Occipital lobe (tissue), 2 donors: ENCODE measurements around the gene CBFA2T2. TPM values are rescaled to one million over a fixed set of nuclear protein-coding genes. Genes with fewer than 3 reads are reported as not detected.

Experiments
- DNase-seq: peaks from one replicate; lab custom pipeline; 2025; lab: John Stamatoyannopoulos, UW
- total RNA-seq: library from RNA; depleted of rRNA; stranded (reverse); fragments of >200 nt; gene quantifications from one replicate; pipeline ENCODE4 v1.2.3, GENCODE V29; 2014

The CBFA2T2 gene
- total RNA-seq, 1 donor from 2014 or later: 24.3 TPM

DNA sequence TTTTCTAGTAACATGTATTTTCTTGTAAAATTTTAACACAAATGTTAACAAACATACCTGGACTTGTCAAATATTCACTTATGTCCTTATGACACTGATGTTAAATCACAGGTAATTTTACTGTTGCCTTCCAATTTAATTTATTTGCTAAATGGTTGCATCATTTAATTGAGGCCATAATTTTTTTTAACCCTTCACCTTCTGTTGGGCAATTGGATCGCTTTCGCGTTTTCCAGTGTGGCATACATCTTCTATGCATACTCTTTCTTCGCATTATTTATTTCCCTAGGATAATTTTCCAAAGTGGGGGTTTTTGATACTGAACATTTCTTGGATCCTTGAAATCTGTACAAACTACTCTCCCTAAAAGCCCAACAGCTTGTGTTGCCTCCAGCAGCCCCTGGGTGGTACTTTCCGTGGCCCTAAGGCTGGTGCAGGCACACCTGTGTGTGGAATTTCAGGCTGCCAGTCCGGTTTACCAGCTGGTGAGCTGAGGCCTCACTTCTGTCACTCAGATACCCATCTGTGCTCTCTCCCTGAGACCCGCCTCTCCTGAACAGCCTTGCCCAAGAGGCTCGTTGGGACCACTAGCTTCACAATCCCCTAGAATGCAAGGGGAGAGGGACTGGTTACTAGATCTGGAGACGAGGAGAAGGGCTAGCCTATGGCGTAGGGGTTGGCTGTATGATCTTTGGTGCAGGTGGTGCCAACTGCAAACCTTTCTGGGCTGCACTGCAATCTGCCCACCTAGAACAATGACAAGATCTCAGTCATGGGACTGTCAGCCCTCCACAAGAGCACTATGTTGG lies 161.1 kb downstream of the CBFA2T2 start:
- DNase-seq: no peak

DNA sequence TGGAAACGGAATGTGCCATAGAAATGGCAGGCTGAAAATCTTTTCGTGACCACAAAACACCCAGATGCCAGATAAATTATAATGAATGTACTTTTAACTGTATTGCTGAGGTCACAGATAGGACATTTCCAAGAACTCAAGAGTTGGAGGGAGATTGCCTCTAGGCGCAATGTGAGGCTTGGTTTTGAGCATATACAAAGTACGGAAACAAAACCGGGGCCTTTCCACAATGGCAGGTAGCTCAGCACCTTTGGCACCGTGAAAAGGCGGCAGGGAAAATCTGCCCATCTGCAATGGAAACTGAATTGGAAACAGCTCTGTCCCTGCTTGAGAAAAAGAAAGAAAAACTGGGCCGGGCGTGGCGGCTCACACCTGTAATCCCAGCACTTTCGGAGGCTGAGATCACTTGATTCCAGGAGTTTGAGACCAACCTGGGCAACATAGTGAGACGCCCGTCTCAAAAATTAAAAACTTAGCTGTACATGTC lies 161.7 kb downstream of the CBFA2T2 start:
- no peak for DNase-seq

DNA sequence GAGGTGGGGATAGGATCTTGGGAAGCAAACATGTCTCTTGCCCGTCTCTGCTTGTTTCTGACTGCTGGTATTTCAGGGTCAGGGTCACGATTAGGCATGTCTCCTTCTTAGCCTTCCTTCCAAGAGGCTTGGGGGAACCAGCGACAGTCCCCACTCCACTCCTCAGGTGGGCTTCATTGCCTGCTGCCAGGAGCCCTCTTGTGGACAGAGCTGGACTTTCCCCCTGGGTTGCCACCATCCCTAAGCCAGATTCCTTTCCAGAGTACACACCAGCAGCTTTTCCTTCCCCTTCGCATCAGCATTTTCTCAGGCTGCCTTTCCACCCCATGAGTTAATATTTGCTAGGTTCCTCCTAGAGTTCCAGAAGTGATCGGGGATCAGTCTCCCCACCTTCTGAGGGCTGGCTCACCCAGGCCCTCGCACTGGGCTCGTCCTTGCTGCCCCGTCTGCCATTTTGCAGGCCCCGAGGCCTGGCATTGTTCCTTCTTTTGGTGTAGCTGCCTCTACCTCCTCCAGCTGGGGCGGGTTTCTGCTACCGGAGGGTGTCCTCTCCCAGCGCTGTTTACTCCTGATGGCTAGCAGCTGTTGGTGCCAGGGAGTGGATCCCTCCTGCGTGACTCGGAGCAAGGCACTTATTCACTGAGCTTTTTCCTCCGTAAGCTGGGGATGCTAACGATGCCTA lies 163.5 kb downstream of the CBFA2T2 start:
- peak; percentile 34 for DNase-seq

DNA sequence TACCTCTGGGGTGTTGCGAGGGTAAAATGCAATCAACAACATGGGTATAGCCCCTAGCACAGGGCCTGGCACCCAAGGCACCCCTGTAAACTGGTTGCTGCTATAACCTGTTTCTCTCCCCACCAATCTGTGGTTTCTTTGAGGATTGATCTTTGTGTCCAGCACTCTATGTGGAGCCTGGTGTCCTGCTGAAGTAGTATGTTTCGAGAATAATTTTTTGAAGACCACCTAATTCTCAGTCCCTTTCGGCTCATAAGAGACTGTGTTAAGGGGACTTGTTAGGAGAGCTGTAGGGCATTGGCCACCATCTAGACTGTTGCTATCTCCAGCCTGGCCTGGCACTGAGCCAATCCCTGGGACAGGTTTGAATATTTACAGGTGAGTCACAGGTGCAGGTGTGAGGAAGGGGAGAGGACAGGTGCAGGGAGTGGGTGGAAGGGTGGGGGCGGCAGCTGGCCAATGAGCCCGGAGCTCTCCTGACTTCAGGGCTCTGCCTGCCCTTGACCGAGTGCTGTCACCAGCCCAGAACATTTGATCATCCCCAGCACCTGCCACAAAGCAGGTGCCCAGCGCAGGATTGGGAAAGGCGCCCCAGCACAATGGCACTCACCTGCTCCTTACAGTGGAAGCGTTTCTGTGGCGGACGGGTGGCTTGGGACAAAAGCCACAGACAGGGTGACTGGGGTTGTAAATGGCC lies 164.2 kb downstream of the CBFA2T2 start:
- DNase-seq: no peak

DNA sequence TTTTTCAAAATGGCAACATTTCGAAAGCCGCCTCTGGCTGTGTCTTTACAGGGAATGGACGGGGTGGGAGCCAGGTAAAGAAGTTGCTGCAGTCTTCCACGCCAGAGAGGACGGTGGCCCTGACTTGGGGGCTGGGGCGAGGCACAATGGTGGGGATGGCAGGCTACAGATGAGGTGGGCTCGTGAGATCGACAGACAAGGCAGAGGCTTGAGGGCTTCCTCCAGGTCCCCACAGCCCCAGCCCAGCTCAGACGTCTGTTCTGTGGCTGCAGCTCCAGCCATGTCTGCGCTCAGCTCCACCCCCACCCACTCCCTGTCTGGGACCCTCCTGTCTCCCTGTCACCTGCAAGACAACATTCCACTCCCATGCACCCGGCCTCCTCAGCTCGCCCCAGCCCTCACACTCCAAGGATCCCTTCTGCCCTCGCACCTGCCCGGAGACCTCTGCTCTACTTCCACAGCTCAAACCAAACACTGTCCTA lies 164.8 kb downstream of the CBFA2T2 start:
- DNase-seq: no peak

DNA sequence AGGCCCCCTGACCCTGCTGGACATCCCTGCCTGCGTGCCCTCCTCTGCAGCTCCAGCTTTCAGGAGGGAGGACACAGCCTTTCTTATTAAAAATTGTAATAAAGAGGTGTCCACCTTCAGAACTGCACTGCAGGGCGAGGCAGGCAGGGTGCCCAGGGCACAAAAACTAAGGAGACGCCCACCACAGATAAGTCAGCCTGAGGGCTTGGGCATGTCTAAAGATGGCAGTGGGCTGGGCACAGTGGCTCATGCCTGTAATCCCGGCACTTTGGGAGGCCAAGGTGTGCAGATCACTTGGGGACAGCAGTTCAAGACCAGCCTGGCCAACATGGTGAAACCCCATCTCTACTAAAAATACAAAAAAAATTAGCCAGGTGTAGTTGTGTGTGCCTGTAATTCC lies 165.3 kb downstream of the CBFA2T2 start:
- no peak for DNase-seq

DNA sequence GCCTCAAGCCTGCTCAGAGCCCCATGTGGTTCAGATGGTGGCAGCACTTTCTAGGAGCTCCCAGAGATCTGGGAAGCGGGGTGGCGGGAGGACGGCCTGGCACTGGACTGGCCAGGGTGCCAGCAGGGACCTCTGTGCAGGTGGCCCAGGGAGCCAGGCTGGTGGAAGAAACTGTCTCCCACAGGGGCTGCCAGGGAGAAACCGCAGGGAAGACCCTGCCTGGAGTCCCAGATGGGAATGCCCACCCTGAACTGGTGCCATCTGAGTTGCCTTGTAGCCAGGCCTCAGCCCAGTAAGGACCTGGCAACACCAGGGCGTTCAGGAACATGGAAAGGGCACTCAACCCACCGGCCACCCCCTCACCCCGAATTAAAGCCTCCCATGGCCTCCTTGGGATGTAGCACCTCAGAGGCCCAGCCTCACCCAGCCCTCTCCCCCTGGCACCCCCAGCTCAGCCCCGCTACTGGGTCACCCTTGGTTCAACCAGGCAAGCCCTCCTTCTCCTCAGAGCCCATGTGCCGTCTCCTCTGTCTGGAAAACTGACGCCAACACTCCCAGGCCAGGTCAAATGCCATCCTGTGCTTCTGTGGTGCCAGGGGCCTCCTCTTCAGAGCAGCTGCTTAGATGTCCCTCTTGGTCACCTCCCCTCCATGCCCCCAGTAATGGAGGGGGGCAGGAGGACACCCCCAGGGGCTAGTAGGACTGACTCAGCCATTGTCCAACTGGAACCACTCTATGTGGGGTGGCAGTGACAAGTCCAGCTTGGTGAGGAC lies 166.3 kb downstream of the CBFA2T2 start:
- no peak for DNase-seq

DNA sequence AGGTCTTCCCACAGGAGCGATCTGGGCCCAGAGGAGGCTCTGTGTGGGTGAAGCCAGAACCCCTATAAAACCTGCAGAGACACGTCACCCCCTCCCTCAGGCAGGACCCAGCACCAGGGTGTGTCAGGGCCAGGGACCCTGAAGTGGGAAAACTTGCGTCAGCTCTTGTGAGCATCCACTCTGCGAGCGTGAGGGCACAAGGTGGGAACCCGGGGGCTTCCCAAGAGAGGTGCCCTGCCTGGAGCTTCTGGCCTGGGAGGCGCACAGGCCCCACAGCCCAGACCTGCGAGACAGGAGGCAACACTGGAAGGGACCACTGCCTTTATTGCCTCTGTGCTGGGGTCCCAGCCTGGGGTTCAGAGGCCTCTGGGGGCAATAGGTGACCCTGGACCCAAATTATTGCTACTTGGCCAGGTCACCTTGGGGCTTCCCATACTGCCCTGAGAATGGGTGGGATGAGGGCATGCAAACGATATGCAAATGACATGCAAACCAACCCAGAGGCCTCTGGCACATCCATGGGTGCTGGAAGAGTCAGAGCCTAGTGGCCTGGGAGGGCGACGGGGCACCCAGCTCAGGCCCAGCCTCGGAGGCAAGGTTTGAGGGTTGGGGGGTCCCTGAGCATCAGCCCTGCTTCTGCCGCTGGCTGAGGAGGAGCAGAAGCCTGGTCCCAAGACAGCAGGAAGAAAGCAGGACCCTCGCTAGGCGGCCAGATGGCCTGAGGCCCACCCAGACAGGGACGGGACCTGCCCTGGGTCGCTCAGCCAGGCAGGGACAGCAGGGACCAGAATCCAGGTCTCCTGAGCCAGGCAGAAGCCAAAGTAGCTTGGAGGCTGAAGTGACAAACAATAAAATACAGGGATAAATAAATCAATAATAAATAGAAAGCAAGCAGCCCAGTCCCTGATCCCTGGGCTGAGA lies 167.1 kb downstream of the CBFA2T2 start:
- DNase-seq: no peak

DNA sequence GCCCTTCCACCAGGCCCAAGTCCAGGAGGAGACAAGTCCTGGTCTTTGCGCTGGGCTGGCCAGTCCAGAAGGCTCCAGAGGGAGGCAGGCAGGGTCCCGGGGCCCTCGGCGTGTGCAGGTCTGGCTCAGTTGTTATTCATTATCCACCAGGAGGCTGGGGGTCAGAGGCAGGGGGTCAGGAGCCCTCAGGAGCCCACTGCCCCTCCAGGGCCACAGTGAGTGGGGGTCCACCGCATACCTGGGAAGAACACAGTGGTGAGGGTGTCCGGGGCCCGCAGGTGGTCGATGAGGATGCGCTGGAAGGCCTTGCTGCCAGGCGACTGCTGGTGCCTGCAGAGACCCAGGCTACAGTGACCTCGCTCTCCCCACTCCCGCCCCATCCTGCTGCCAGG lies 167.8 kb downstream of the CBFA2T2 start:
- DNase-seq: no peak

DNA sequence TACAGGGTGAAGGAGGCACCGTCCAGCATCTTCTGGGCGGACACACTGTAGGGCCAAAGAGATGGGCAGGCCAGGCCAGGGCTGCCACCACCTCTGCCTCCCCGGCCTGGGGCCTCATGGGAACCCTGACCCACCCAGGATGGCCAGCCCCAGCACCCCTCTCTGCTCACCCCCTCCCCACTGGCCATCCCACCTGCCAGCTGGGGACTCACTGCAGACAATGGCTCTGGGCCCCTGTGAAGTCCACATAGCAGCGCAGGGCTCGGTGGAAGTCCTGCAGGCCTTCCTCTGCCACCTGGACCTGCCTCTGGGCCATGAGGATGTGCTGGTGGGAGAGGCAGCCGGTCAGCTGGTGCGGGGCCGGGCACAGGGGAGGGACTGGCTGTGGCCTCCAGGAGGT lies 168.6 kb downstream of the CBFA2T2 start:
- DNase-seq: no peak

DNA sequence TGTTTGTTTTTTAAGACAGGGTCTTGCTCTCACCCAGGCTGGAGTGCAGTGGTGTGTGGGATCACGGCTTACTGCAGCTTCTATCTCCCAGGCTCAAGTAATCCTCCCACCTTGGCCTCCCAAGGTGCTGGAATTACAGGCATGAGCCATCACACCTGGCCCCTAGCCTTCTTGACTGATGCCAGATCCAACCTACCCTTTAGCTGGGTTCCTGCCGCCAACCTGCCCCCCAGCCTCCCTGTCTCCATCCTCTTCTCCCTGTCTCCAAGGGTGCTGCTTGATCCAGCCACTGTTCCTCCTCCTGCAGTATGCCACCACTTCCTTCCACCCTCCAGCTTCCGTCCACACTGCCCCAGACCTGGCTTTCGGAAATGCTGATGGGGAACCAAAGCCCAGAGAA lies 169.0 kb downstream of the CBFA2T2 start:
- DNase-seq: no peak

DNA sequence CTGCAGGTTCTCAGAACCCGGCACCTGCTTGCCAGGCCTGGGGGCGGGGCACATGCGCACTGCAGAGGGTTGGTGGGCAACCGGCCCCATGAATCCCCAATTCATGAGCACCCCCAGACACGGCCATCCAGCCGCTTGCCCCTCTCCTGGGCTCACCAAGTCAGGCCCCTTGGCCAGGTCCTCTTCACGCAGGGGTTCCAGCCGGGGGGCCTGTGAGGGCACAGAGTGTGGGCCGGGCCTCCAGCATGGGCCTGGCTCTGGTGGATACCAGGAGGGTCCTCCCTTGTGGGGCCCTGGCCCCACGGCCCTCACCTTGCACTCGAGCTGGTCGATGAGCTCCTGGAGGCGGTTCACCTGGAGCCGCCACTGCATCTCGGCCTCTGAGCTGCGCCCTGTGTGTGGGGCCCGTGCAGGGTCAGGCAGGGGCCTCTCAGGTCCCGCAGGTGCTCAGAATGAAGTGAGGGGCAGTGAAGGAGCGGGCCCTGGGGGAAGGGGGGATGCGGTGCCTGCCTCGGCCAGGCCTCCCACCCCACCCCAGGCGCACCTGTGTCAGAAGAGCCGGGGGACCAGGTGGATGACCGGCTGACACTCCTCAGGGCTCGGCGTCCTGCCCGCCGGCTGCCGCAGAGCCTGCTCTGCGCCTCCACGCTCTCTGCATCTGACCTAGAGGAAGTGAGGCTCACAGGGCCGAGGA lies 169.6 kb downstream of the CBFA2T2 start:
- no peak for DNase-seq

DNA sequence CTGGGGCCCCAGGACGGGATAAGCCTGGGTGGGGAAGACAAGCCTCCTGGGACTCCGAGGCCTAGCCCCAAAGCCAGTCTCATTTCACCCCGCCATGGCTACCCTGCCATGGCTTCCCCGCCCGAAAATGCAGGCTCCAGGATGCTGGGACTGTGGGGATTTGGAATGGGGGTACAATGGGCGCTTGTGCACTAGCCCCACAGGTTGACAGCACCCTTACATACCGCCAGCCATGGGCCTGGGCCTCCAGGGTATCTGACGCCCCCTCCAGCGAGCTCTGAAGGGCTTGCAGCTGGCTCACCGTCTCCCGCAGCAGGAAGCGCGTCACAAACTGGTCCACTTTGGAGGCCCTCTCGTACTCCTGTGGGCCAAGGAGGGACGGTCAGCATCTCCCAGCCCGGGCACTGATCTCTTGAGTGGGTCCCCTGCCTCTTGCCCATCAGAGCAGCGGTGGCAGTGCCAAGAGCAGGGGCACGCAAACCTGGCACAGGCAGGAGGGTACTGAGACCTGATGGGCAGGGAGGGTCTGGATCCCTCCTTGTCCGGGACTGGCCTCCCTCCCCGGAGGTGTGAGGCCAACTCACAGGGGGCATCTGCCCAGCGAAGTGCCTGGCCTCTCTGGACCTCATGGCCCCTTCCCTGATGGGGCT lies 170.3 kb downstream of the CBFA2T2 start:
- no peak for DNase-seq

DNA sequence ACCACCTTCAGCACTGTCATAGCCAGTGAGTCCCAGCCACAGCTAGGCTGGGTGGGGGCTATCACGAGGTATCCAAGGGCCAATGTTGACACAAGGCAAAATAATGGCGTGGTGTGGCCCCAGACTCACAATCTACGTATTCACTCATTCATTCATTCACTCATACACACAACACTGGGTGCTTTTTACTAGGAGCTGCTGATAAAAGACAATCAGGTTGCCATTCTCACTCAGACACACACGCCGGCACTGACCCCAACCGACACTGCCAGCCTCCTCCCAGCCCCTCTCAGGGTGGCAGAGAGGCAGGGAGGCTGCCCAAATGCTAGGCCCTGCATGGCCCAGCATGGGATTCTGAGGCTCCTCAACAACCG lies 170.8 kb downstream of the CBFA2T2 start:
- DNase-seq: no peak

DNA sequence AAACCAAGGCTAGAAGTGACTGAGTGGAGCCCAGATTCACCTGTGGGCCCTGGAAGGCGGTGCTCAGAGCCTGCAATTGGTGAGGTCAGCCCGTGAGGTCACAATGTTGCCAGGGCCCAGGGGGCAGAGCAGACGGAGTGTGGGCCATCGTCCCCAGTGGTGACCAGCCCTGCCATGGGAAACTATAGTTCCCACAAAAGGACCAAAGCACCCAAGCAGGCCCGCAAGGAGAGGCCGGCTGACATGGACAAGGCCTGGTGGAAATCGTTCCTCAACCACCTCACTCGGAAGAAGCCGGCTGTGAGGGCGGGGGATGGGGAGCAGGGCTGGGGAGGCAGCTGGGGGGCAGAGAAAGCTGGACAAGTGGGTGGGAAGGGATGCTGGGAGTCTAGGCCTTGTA lies 172.3 kb downstream of the CBFA2T2 start, which contains the start of gene C20orf144:
Gene C20orf144, plus strand, starts transcription at position 156 of the 400 bp plus-strand sequence. Its CDS starts 19 bp downstream, at position 175.
- no peak for DNase-seq

DNA sequence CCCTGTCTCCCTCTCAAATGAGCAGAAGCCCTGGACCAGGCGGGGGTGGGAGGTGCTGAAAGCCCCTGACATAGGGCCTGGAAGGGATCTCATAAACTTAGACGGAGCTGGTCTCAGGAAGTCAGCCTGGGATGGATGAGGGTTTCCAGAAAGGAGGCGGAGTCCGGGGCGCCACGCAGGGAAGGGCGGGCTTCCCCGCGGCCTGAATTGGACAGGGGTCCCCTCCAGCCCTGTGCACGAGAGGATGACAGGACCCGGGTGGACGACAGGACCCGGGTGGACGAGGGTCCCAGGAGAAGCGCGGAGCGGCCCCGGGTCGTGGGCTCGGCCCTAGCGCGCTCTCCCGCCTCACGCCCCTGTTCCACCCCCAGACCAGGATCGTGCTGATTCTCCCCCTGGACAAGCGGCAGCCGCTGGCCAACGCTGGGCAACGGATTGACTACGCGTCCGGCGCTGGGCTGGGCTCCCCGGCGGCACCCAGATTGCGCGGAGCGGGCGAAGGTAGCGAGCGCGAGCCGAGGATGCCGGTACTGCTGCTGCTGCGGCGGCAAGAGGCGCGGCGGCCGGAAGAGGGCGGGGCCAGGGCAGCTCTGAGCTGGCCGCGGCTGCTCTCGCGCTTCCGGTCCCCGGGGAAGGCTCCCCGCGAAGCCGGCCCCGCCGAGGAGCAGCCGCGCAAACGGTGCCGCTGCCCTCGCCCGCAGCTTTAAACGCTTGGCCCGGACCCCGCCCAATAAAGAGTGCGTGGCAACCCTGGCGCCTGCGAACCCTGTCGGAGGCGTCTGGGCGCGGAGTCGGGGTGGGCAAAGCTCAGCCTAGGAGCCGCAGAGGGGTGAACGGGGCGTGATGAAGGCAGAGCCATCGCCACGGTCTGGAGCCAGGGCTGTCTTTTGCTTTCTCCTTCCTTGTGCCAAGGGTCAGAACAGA lies 173.5 kb downstream of the CBFA2T2 start:
- peak; percentile 73 for DNase-seq

DNA sequence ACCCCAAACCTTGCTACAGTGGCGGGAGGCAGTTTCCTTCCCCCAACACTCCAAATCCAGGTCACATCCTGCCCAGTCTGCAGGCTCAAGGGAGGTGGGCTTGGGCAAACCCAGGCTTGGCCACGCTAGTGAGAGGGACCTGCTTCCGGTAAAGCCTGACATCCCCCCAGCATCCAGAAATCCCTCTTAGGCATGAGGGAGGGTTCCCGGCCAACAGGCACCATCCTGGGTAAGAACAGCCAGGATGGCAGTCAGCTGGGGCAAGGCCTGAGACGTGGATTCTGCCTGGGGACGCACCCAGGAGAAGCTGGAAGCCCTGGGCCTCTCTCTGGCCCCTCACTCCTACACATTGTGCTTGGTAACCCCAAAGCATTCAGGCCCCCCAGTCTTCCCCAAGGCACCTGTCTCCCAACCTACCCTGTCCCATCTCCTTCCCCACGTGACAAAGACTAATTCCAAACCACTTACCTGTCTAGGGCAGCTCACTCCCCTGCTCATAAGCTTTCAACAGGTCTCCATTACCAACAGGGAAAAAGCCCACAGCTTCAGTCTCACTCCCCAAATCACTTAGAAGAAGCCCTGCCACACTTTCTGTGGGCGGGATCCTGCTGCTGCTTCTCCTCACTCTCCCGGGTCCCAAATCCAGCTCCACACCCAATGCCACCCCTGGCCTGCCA lies 174.3 kb downstream of the CBFA2T2 start:
- DNase-seq: no peak
